MG63 (cell line): ENCODE results near the gene PRRT1. TPM values are rescaled to one million over a fixed set of nuclear protein-coding genes. Genes with fewer than 3 reads are reported as not detected.
"Not testable (repeated sequence)": the region's sequence is repeated elsewhere in the genome, so short reads cannot be mapped to it uniquely, and the experiment has no call there.

Experiments
- DNase-seq: peaks from one replicate; pipeline ENCODE4 v3.0.0-alpha.2; 2020
- H3K27me3 ChIP-seq: fragments of 250-450 bp; sonication (Bioruptor Pico); 2 replicates; pipeline ENCODE4 v1.5.1; 2020; ENCODE audit warnings: mild to moderate bottlenecking, moderate library complexity
- H3K36me3 ChIP-seq: fragments of 250-450 bp; sonication (Bioruptor Pico); 2 replicates; pipeline ENCODE4 v1.5.1; 2020; ENCODE audit warnings: mild to moderate bottlenecking, moderate library complexity
- H3K4me3 ChIP-seq: fragments of 250-450 bp; sonication (Bioruptor Pico); 2 replicates; pipeline ENCODE4 v1.5.1; 2020; ENCODE audit warnings: mild to moderate bottlenecking, moderate library complexity
- H3K9me3 ChIP-seq: fragments of 250-450 bp; sonication (Bioruptor Pico); 2 replicates; pipeline ENCODE4 v1.5.1; 2020; ENCODE audit warnings: mild to moderate bottlenecking, moderate library complexity
- total RNA-seq: library from RNA; depleted of rRNA; stranded (reverse); fragments of >200 nt; shearing (Covaris generic); gene quantifications from 2 replicates; pipeline ENCODE4 v1.2.3, GENCODE V29; 2014; ENCODE audit warnings: low replicate concordance

Gene PRRT1
- total RNA-seq, 1 experiment from 2014 or later, result not detected

- DNase-seq, result peak; percentile 83
- H3K9me3 ChIP-seq, result no peaks in the 10 kb centered on the region
- H3K27me3 ChIP-seq, result no peaks in the 10 kb centered on the region
- peak within 1 kb of the TSS; percentile 59 for H3K4me3 ChIP-seq
- H3K36me3 ChIP-seq, result peaks cover 5% of the 10 kb centered on the region; the same call in 1 of the 2 replicates
These were observed 38.5 kb upstream of the PRRT1 start, which contains the start of gene PBX2 for GRCh38 chr6:32190054-32190851. TSS of gene PBX2 (minus strand) at chr6:32190202. CDS start at chr6:32189915, 287 bp downstream.

GRCh38 chr6:32189742-32190053 lies 38.0 kb upstream of the PRRT1 start:
- no peaks in the 10 kb centered on the region for H3K9me3 ChIP-seq
- H3K36me3 ChIP-seq, result peaks cover 5% of the 10 kb centered on the region; the same call in 1 of the 2 replicates
- no peaks in the 10 kb centered on the region for H3K27me3 ChIP-seq
- DNase-seq, result no peak
- peak overlapping the region; percentile 59 for H3K4me3 ChIP-seq

- Histone ChIP-seq H3K9me3 (no peaks in the 10 kb centered on the region), H3K4me3 (peak overlapping the region; percentile 59), H3K27me3 (no peaks in the 10 kb centered on the region), H3K36me3 (peaks cover 5% of the 10 kb centered on the region; the same call in 1 of the 2 replicates)
- no peak for DNase-seq
These were observed 37.5 kb upstream of the PRRT1 start for GRCh38 chr6:32189069-32189741.

- no peaks in the 10 kb centered on the region for H3K9me3 ChIP-seq
- no peak for DNase-seq
These were observed 36.8 kb upstream of the PRRT1 start for GRCh38 chr6:32188381-32189068.

GRCh38 chr6:32187725-32188380 lies 36.1 kb upstream of the PRRT1 start:
- not testable (repeated sequence) for H3K4me3 ChIP-seq, H3K9me3 ChIP-seq, H3K36me3 ChIP-seq, H3K27me3 ChIP-seq, DNase-seq

More at GRCh38 chr6:32188381-32189068, 36.8 kb upstream of the PRRT1 start:
- peaks cover 5% of the 10 kb centered on the region; the same call in 1 of the 2 replicates for H3K36me3 ChIP-seq
- no peaks in the 10 kb centered on the region for H3K27me3 ChIP-seq
- peak overlapping the region; percentile 59 for H3K4me3 ChIP-seq

- no peaks in the 10 kb centered on the region for H3K9me3 ChIP-seq
- peaks cover 5% of the 10 kb centered on the region; the same call in 1 of the 2 replicates for H3K36me3 ChIP-seq
- no peak for DNase-seq
- H3K4me3 ChIP-seq, result no peak overlapping the region
- H3K27me3 ChIP-seq, result no peaks in the 10 kb centered on the region
These were observed 35.4 kb upstream of the PRRT1 start for GRCh38 chr6:32187009-32187709.

- H3K9me3 ChIP-seq, H3K36me3 ChIP-seq, H3K27me3 ChIP-seq, H3K4me3 ChIP-seq, DNase-seq: not testable (repeated sequence)
These were observed 34.6 kb upstream of the PRRT1 start for GRCh38 chr6:32186151-32186840.

GRCh38 chr6:32185681-32186131 lies 34.0 kb upstream of the PRRT1 start:
- H3K9me3 ChIP-seq, H3K27me3 ChIP-seq, H3K4me3 ChIP-seq, DNase-seq, H3K36me3 ChIP-seq: not testable (repeated sequence)

- peaks cover 5% of the 10 kb centered on the region; the same call in 1 of the 2 replicates for H3K36me3 ChIP-seq
- no peaks in the 10 kb centered on the region for H3K27me3 ChIP-seq
- no peaks in the 10 kb centered on the region for H3K9me3 ChIP-seq
- H3K4me3 ChIP-seq, result no peak within 1 kb of the TSS
- no peak for DNase-seq
These were observed 32.4 kb upstream of the PRRT1 start, which contains the start of gene AGER for GRCh38 chr6:32184084-32184640. TSS of gene AGER (minus strand) at chr6:32184253. CDS start at chr6:32184222, 31 bp downstream.

- no peak overlapping the region for H3K4me3 ChIP-seq
- peaks cover 5% of the 10 kb centered on the region; the same call in 1 of the 2 replicates for H3K36me3 ChIP-seq
- H3K27me3 ChIP-seq, result no peaks in the 10 kb centered on the region
- DNase-seq, result no peak
- no peaks in the 10 kb centered on the region for H3K9me3 ChIP-seq
These were observed 31.8 kb upstream of the PRRT1 start for GRCh38 chr6:32183483-32184083.

GRCh38 chr6:32183030-32183429 lies 31.3 kb upstream of the PRRT1 start:
- no peak overlapping the region for H3K4me3 ChIP-seq
- DNase-seq, result no peak
- peaks cover 5% of the 10 kb centered on the region; the same call in 1 of the 2 replicates for H3K36me3 ChIP-seq
- no peaks in the 10 kb centered on the region for H3K9me3 ChIP-seq
- H3K27me3 ChIP-seq, result no peaks in the 10 kb centered on the region

GRCh38 chr6:32182555-32182981 lies 30.8 kb upstream of the PRRT1 start:
- peaks cover 5% of the 10 kb centered on the region; the same call in 1 of the 2 replicates for H3K36me3 ChIP-seq
- no peak for DNase-seq

GRCh38 chr6:32181915-32182529 lies 30.3 kb upstream of the PRRT1 start:
- DNase-seq, result no peak
- Histone ChIP-seq H3K27me3 (no peaks in the 10 kb centered on the region), H3K36me3 (peaks cover 4% of the 10 kb centered on the region; the same call in 1 of the 2 replicates), H3K4me3 (no peak overlapping the region), H3K9me3 (no peaks in the 10 kb centered on the region)

More at GRCh38 chr6:32182555-32182981, 30.8 kb upstream of the PRRT1 start:
- Histone ChIP-seq H3K9me3 (no peaks in the 10 kb centered on the region), H3K4me3 (no peak overlapping the region), H3K27me3 (no peaks in the 10 kb centered on the region)

GRCh38 chr6:32181148-32181702 lies 29.5 kb upstream of the PRRT1 start:
- no peaks in the 10 kb centered on the region for H3K36me3 ChIP-seq
- no peak overlapping the region for H3K4me3 ChIP-seq
- no peaks in the 10 kb centered on the region for H3K27me3 ChIP-seq
- DNase-seq, result no peak
- H3K9me3 ChIP-seq, result no peaks in the 10 kb centered on the region
